Neural cell (in vitro differentiated cells): ENCODE results near the gene KRT28.
A peak's percentile ranks its signal among the peaks of the same experiment; 100 is the strongest.

ENCODE experiments used
- CTCF ChIP-seq: fragments of 450-650 bp; IDR thresholded peaks from 2 replicates; pipeline ENCODE4 v1.5.1; 2014; ENCODE audit warnings: antibody characterized with exemption, mild to moderate bottlenecking, moderate library complexity; ENCODE audit not compliant: poor library complexity, severe bottlenecking
- EP300 ChIP-seq: fragments of 450-650 bp; conservative IDR thresholded peaks from 2 replicates; pipeline ENCODE4 v1.6.1; 2014; ENCODE audit warnings: antibody characterized with exemption, mild to moderate bottlenecking, moderate library complexity; ENCODE audit not compliant: poor library complexity, severe bottlenecking
- EZH2 ChIP-seq: fragments of 200-600, 300-800 bp; shearing (Covaris generic), sonication (generic); IDR thresholded peaks from 2 replicates; pipeline ENCODE4 v1.6.1; 2014; ENCODE audit warnings: antibody characterized with exemption, low read length, borderline replicate concordance, mild to moderate bottlenecking; ENCODE audit not compliant: insufficient read depth, poor library complexity, severe bottlenecking
- POLR2AphosphoS5 ChIP-seq: IDR thresholded peaks from 2 replicates; pipeline ENCODE4 v1.6.1; 2012
- RAD21 ChIP-seq: fragments of 450-650 bp; conservative IDR thresholded peaks from 2 replicates; pipeline ENCODE4 v1.6.1; 2014; ENCODE audit warnings: antibody characterized with exemption, mild to moderate bottlenecking, moderate library complexity
- REST ChIP-seq: IDR thresholded peaks from 2 replicates; pipeline ENCODE4 v1.6.1; 2012; ENCODE audit warnings: borderline replicate concordance
- SMC3 ChIP-seq: fragments of 450-650 bp; conservative IDR thresholded peaks from 2 replicates; pipeline ENCODE4 v1.6.1; 2014; ENCODE audit warnings: antibody characterized with exemption, mild to moderate bottlenecking, moderate library complexity; ENCODE audit not compliant: poor library complexity
- TAF1 ChIP-seq: IDR thresholded peaks from 2 replicates; pipeline ENCODE4 v1.6.1; 2012; ENCODE audit warnings: low read depth

- TF ChIP-seq CTCF (no peak), POLR2AphosphoS5 (peak; percentile 91), REST (no peak), SMC3 (no peak), EZH2 (no peak), EP300 (no peak), TAF1 (peak; percentile 68), RAD21 (no peak)
Observed at GRCh38 chr17:40818733-40819527, 19.2 kb upstream of the KRT28 start.
